Neutrophil (primary cell): ENCODE results near the gene TSEN15.

ENCODE experiments used
- H3K27ac ChIP-seq: fragments of 200-600 bp; sonication (generic); 2 replicates; pipeline ENCODE4 v1.5.1; 2016; ENCODE audit warnings: mild to moderate bottlenecking, moderate library complexity
- H3K27me3 ChIP-seq: fragments of 200-600 bp; sonication (generic); 2 replicates; pipeline ENCODE4 v1.6.0; 2016; ENCODE audit warnings: mild to moderate bottlenecking
- H3K36me3 ChIP-seq: fragments of 200-600 bp; sonication (generic); 2 replicates; pipeline ENCODE4 v1.5.1; 2017
- H3K4me1 ChIP-seq, 2 experiments: fragments of 200-600 bp in 1 of 2; sonication (generic) in 1 of 2; 1 replicate in 1 of 2; 2 replicates in 1 of 2; pipeline versions ENCODE4 v1.5.1 to v1.6.1; 2013 to 2016; ENCODE audit warnings: low read depth in 1 of 2, low read length in 1 of 2, mild to moderate bottlenecking in 1 of 2, moderate library complexity in 1 of 2; ENCODE audit not compliant: control insufficient read depth in 1 of 2, insufficient read depth in 1 of 2
- H3K4me3 ChIP-seq, 2 experiments: fragments of 200-600 bp in 1 of 2; sonication (generic) in 1 of 2; 1 replicate in 1 of 2; 2 replicates in 1 of 2; pipeline ENCODE4 v1.5.1; 2013 to 2016; ENCODE audit warnings: low read depth in 1 of 2, low read length in 1 of 2, mild to moderate bottlenecking in 1 of 2, moderate library complexity in 1 of 2
- H3K9me3 ChIP-seq: fragments of 200-600 bp; sonication (generic); 2 replicates; pipeline ENCODE4 v1.5.1; 2016
- CTCF ChIP-seq: fragments of 200-600 bp; sonication (generic); IDR thresholded peaks from 2 replicates; pipeline ENCODE4 v1.5.1; 2016; ENCODE audit warnings: antibody characterized with exemption

The TSEN15 gene

GRCh38 chr1:184065559-184065958 is 14.0 kb downstream of the TSEN15 start:
- no peak for TF ChIP-seq CTCF
- Histone ChIP-seq H3K4me1 (no peaks in the 10 kb centered on the region), H3K36me3 (no peaks in the 10 kb centered on the region), H3K27me3 (no peaks in the 10 kb centered on the region), H3K4me3 (no peak overlapping the region), H3K27ac (no peak overlapping the region), H3K9me3 (no peaks in the 10 kb centered on the region)

DNA sequence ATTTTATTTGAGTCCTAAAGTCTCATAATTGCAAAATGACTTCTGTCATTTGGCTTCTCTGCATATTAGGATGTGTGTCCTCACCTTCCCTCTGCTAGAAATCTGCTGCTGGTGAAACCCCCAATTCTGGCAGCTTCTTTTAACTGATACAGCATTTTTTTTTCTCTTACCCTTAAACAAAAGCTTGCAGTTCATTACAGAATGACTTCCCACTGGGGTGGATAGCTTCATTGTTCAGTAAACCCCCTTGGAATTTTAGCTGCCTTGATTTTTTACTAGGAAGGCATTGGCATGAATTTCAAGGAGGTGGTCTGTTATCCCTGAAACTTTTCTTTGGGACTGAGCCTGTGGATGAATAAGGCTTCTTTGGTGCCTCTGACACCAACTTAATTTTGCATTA is 16.8 kb downstream of the TSEN15 start:
- no peak overlapping the region for H3K27ac ChIP-seq
- H3K36me3 ChIP-seq = no peaks in the 10 kb centered on the region
- H3K4me3 ChIP-seq = no peak overlapping the region
- no peak for TF ChIP-seq CTCF
- no peaks in the 10 kb centered on the region for H3K9me3 ChIP-seq
- H3K27me3 ChIP-seq = no peaks in the 10 kb centered on the region
- no peaks in the 10 kb centered on the region for H3K4me1 ChIP-seq

GRCh38 chr1:184069675-184070074 is 18.1 kb downstream of the TSEN15 start:
- Histone ChIP-seq H3K27ac (no peak overlapping the region), H3K36me3 (no peaks in the 10 kb centered on the region), H3K4me1 (no peaks in the 10 kb centered on the region), H3K9me3 (no peaks in the 10 kb centered on the region), H3K27me3 (no peaks in the 10 kb centered on the region), H3K4me3 (no peak overlapping the region)
- TF ChIP-seq CTCF = no peak

DNA sequence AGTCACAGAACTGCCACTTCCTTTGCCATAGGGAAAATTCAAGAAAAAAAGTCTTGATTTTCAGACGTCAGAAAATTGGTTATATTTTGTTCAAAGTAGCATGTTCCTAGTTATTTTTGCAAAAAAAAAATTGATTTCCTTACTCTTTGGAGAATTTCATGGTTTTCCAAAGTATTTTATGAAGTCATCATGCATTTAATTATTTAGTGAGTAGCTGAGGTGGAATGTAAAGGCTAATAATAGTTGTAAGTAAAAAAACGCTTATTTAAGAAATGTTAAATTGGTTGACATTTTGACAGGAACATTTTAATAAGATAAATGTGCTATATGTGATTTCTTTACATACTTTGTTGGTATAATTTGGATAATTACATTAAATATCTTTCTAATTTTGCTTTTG is 20.8 kb downstream of the TSEN15 start:
- H3K9me3 ChIP-seq = no peaks in the 10 kb centered on the region
- H3K36me3 ChIP-seq = no peaks in the 10 kb centered on the region
- H3K4me3 ChIP-seq = no peak overlapping the region
- H3K27ac ChIP-seq = no peak overlapping the region
- no peaks in the 10 kb centered on the region for H3K27me3 ChIP-seq
- TF ChIP-seq CTCF = no peak
- no peaks in the 10 kb centered on the region for H3K4me1 ChIP-seq

DNA sequence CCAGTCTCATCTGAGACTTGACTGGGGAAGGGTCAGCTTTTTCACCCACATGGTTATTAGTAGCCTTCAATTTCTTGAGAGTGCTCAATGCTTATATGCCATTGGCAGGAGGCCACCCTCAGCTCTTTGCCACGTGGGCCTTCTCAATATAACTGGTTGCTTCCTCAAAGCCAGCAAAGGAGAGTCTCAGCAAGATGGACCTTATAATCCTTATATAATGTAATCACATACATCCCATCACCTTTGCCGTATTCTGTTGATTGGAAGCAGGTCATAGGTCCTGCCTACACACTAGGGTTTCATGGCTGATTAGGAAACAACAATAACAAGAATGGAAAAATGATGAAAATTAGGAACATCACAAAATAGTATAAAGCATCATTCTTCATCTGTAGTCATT is 22.9 kb downstream of the TSEN15 start:
- Histone ChIP-seq H3K36me3 (no peaks in the 10 kb centered on the region), H3K4me3 (no peak overlapping the region), H3K9me3 (no peaks in the 10 kb centered on the region), H3K27ac (no peak overlapping the region), H3K27me3 (no peaks in the 10 kb centered on the region), H3K4me1 (no peaks in the 10 kb centered on the region)
- no peak for TF ChIP-seq CTCF
